ENCODE results near the gene OCA2. TPM values are rescaled to one million over a fixed set of nuclear protein-coding genes. Genes with fewer than 3 reads are reported as not detected.

Gene OCA2
- total RNA-seq, 1 donor = not detected

DNA sequence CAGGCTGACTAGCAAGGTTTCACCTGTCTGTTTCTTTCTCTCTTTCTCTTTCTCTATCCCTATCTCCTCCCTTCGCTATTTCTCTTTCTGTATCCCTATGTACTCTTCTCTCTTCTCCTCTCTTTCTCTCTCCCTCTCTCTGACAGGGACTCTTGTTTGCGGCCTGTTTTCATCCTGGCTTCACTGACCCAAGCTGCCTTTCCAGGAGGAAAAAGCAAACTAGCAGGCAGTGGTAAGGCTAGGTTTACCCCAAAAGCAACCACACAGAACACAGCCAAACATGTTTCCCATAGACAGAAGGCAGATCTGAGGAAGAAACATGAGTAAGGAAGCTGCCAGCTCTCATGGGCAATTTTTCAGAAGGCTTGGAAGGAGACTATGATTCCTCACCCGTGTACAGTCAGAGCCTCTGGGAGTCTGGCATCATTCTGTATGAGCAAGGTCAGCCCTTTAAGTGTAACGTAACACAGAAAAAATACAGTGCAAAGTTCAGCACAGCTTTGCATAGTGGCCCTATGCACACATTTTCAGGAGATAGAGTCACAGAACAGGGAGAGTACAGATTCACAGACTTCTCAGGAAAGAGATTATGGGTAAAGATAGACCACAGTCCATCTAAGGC, 61.0 kb downstream of the OCA2 start:
- H3K4me3 ChIP-seq (ENCODE audit: low read depth, low read length) = no peak overlapping the region
- no peak for DNase-seq (ENCODE audit: low read depth)
- TF ChIP-seq, protein P1, sequence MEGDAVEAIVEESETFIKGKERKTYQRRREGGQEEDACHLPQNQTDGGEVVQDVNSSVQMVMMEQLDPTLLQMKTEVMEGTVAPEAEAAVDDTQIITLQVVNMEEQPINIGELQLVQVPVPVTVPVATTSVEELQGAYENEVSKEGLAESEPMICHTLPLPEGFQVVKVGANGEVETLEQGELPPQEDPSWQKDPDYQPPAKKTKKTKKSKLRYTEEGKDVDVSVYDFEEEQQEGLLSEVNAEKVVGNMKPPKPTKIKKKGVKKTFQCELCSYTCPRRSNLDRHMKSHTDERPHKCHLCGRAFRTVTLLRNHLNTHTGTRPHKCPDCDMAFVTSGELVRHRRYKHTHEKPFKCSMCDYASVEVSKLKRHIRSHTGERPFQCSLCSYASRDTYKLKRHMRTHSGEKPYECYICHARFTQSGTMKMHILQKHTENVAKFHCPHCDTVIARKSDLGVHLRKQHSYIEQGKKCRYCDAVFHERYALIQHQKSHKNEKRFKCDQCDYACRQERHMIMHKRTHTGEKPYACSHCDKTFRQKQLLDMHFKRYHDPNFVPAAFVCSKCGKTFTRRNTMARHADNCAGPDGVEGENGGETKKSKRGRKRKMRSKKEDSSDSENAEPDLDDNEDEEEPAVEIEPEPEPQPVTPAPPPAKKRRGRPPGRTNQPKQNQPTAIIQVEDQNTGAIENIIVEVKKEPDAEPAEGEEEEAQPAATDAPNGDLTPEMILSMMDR (IDR thresholded peaks at IDR 0.05; ENCODE audit: insufficient read depth, low read length) = no peak

GRCh38 chr15:28033443-28033842, 65.7 kb downstream of the OCA2 start:
- DNase-seq (ENCODE audit: low read depth) = no peak
- TF ChIP-seq, protein P1 (IDR thresholded peaks at IDR 0.05; ENCODE audit: insufficient read depth, low read length) = no peak
- no peak overlapping the region for H3K4me3 ChIP-seq (ENCODE audit: low read depth, low read length)

DNA sequence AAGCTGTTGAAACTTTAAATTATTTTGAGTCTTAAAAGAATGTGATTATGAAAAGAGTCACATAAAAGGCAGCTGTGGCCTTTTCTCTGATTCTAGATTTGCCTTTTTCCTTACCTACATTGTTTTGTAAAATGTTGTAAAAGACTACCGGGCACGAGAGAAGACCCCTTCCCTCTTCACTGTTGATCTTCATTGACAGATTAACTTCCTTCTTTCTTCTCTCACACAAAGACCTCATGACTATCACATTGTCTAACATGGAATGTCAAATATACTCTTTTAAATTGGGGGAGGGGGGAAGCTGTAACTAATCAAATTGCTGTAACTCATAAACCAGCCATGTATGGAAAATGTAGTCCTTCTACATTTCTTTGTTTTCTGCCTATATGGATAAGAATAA, 68.3 kb downstream of the OCA2 start:
- DNase-seq (ENCODE audit: low read depth) = no peak
- TF ChIP-seq, protein P1 (IDR thresholded peaks at IDR 0.05; ENCODE audit: insufficient read depth, low read length) = no peak
- no peak overlapping the region for H3K4me3 ChIP-seq (ENCODE audit: low read depth, low read length)

DNA sequence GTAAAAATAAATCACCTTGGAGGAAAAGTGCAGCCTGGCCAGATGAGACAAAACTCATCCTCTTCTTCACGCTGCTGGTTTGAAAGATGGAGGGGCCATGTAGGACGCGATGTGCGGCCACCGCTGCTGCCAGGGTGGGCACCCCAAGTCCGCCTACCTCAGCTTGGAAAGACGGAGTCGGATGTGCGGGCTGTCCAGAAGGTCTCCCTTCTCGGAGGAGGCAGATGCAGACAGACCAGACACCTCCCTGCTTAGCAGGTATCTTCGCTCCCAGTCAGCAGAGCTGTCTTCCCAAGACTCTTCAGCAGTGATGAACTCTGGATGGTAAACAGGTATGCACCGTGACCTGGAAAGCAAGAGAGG, 71.4 kb downstream of the OCA2 start:
- DNase-seq (ENCODE audit: low read depth) = no peak
- TF ChIP-seq, protein P1 (IDR thresholded peaks at IDR 0.05; ENCODE audit: insufficient read depth, low read length) = no peak
- no peak overlapping the region for H3K4me3 ChIP-seq (ENCODE audit: low read depth, low read length)

DNA sequence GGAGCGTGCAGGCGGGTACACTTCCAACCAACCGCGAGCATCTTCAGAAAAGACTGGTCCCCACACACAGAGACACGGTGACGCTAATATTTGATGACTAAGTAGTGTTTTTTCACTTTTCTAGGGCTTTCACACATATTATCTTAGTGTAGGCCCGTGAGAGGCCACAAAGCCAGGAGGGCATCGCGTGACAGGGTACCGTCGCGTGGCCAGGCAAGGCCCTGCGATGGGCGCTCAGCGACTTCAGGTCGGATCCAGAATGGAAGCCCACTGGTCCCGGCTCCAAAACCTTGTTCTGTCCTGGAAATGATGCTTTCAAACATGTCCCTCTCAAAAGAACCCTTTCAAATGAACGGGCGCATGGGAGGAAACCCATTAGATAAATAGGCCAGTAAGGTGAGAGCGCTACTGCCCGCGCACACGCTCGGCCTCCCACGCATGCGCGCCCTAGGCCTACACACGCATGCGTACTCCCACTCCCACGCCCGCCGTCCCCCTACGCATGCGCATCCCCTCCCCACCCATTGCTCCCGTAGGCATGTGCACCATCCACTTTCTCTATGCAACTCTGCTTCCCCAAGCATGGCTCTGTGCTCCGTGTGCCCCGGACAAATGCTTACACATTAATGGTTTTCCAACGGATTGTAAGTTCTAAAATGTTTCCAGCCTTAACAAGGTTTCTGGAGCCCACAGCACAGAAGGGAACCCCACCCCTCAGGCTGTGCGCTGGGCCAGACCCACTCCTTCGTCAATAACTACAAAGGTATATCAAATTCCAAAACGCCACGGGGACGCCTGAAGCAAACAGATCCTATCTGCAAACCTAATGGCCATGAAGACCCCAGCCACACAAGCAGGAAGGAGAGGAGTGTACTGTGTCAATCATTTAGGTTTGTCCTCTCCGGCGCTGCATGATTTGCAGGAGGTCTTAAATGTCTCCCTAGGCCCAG, 72.1 kb downstream of the OCA2 start:
- TF ChIP-seq, protein P1 (IDR thresholded peaks at IDR 0.05; ENCODE audit: insufficient read depth, low read length) = no peak
- H3K4me3 ChIP-seq (ENCODE audit: low read depth, low read length) = no peak overlapping the region
- no peak for DNase-seq (ENCODE audit: low read depth)

- TF ChIP-seq, protein P1 (IDR thresholded peaks at IDR 0.05; ENCODE audit: insufficient read depth, low read length) = no peak
- DNase-seq (ENCODE audit: low read depth) = no peak
- H3K4me3 ChIP-seq (ENCODE audit: low read depth, low read length) = no peak overlapping the region
Observed at GRCh38 chr15:28026221-28026620, 72.9 kb downstream of the OCA2 start.
